ENCODE data around the gene CHST6.

- TF ChIP-seq CTCF (IDR thresholded peaks at IDR 0.05): no peak
- no peak for TF ChIP-seq POLR2A (IDR thresholded peaks at IDR 0.05)
- TF ChIP-seq POLR2AphosphoS5 (IDR thresholded peaks at IDR 0.05): no peak
Observed at GRCh38 chr16:75461575-75461974, 33.7 kb downstream of the CHST6 start.

Data from gastroesophageal sphincter (tissue), 3 donors.